ENCODE data around the gene NECTIN1. TPM values are rescaled to one million over a fixed set of nuclear protein-coding genes. Genes with fewer than 3 reads are reported as not detected.

Gene NECTIN1
- total RNA-seq, 1 donor from 2014 or later = 10.4 TPM

DNA sequence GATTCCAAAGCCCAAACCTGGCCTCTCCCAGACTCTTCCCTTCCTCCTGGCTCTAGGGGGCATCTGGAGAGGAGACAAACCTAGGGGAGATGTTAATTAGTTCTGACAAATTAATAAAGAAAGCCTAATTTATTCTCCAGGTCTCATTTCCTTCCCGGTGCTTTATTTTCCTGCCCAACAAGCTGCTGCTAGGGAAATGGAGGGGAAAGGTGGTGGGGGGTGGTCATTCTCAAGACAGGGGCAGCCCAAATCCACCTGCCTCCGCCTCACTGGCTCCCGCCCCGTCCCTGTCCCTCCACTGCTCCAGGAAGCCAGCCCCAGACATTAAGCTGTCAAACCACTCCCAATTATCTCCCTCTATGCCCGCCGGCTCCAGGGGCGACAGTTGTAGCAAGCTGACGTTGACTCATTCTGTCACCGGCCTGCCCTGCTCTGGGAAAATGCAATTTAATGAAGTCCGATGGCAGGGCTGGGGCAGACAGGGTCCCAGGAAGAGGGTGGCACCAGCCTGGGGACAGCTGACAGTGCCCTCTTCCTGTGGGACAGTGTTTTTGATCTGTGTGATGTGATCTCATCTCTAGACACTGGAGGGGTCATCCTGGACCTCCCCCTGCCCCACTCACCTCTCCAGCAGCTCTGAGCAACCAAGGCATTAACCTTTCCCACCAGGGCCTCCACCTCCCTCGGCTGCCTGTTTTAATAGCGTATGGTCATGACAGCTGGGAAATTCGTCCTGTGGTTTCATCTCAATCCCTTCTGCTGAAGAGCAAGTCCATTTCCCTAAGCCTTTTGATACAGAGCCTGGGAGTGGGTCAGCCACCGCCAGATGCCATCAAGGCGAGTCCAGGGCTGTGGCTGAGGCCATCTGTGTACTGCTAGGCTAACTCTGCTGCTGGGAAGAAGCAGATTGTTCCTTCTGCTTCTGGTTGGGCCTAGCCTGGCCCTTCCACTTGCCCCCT is 27.1 kb downstream of the NECTIN1 start:
- TF ChIP-seq, protein P1, sequence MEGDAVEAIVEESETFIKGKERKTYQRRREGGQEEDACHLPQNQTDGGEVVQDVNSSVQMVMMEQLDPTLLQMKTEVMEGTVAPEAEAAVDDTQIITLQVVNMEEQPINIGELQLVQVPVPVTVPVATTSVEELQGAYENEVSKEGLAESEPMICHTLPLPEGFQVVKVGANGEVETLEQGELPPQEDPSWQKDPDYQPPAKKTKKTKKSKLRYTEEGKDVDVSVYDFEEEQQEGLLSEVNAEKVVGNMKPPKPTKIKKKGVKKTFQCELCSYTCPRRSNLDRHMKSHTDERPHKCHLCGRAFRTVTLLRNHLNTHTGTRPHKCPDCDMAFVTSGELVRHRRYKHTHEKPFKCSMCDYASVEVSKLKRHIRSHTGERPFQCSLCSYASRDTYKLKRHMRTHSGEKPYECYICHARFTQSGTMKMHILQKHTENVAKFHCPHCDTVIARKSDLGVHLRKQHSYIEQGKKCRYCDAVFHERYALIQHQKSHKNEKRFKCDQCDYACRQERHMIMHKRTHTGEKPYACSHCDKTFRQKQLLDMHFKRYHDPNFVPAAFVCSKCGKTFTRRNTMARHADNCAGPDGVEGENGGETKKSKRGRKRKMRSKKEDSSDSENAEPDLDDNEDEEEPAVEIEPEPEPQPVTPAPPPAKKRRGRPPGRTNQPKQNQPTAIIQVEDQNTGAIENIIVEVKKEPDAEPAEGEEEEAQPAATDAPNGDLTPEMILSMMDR (IDR thresholded peaks at IDR 0.05) = no peak
- Histone ChIP-seq H3K27ac (no peak overlapping the region), H3K9me3 (no peaks in the 10 kb centered on the region), H3K4me3 (no peak overlapping the region), H3K36me3 (no peaks in the 10 kb centered on the region), H3K4me1 (peaks cover 9% of the 10 kb centered on the region), H3K27me3 (no peaks in the 10 kb centered on the region)
- intact Hi-C loops (cut with DNase I) = no loop called here
- ATAC-seq (no peak), DNase-seq (no peak)

DNA sequence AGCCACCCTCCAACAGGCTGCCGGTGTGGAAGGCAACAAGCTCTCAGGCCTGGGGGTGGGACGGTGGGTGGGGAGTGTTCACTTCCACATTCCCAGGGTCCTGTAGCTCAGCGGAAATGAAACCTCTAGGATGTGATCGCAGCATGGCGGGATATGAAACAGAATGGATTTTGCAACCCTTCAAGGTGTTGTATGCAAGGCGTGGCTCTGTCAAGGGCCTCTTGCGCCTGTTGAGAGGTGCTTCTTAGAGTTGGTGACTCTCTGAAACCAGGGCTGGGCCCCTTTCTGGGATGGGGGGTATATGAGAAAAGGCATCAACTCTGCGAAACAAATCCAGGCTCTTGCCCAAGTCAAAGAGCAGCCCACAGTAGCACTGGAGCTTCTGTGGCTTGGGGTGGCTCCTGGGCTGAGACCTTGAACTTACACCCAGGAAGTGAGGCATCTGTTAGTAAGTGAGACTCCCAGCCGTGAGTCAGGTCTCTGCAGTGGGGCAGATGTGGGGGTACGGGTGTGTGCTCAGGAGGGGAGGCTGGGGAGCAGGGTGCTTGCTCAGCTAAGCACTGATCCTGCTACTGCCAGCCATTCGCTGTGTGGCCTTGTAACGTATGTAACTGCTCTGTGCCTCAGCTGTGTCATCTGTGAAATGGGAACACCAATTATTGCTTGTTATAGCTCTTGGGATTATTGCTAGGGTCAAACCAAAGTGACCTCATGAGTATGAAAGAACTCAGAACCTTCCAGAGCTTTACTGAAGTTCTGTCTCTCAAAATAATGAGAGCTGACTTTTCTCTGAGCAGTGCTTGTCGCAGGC is 28.3 kb downstream of the NECTIN1 start:
- H3K4me1 ChIP-seq = peaks cover 9% of the 10 kb centered on the region
- no peaks in the 10 kb centered on the region for H3K36me3 ChIP-seq
- DNase-seq (peak; percentile 76), ATAC-seq (peak; percentile 70)
- H3K27ac ChIP-seq = no peak overlapping the region
- H3K27me3 ChIP-seq = no peaks in the 10 kb centered on the region
- no peaks in the 10 kb centered on the region for H3K9me3 ChIP-seq
- intact Hi-C loops (cut with DNase I) = no loop called here
- no peak overlapping the region for H3K4me3 ChIP-seq
- TF ChIP-seq, protein P1 (IDR thresholded peaks at IDR 0.05) = no peak

DNA sequence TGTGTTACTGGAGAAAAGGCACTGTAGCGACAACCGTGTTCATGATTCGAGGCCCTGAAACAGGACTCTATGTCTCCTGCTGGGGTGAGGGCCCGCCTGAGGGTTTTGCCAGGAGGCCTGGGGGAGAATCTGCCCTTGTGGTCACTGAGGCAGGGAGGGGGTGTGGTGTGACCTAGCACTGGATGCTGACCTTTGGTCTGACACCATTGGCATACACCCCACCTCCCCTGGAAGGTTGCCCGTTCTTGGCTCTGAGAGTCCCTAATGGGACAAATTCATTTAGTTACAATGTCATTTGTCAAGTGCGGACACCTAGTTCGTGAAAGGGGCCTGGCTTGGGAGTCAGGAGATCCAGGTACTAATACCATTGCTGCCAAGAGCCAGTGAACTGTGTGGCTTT is 29.0 kb downstream of the NECTIN1 start:
- no peak for DNase-seq
- H3K27ac ChIP-seq = no peak overlapping the region
- intact Hi-C loops (cut with DNase I) = no loop called here
- ATAC-seq = no peak
- H3K4me1 ChIP-seq = peaks cover 9% of the 10 kb centered on the region
- H3K27me3 ChIP-seq = no peaks in the 10 kb centered on the region
- H3K4me3 ChIP-seq = no peak overlapping the region
- no peaks in the 10 kb centered on the region for H3K36me3 ChIP-seq
- H3K9me3 ChIP-seq = no peaks in the 10 kb centered on the region
- TF ChIP-seq, protein P1 (IDR thresholded peaks at IDR 0.05) = no peak

DNA sequence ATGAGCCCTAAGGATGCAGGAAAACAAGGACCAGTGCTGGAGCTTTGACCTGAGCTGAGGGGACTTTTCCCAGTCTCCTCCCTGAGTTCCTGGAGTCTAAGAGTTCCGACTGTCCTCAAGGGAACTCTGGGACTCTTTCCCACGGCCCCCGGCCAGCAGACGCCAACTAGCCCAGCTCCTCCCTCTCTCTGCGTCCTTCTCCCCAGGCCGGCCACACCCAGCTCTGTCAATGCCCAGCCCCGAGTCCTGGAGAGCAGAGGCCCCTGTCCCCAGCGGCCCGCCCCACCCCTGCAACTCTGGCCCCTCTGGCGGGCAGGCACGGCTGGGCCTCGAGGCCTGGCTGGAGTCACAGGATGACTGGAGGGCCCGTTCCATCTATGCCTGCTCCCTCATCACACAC is 29.8 kb downstream of the NECTIN1 start:
- Histone ChIP-seq H3K4me1 (peaks cover 9% of the 10 kb centered on the region), H3K4me3 (no peak overlapping the region), H3K27ac (no peak overlapping the region), H3K27me3 (no peaks in the 10 kb centered on the region), H3K9me3 (no peaks in the 10 kb centered on the region), H3K36me3 (no peaks in the 10 kb centered on the region)
- peak; percentile 66 for ATAC-seq
- intact Hi-C loops (cut with DNase I) = no loop called here
- peak; percentile 71 for DNase-seq
- TF ChIP-seq, protein P1 (IDR thresholded peaks at IDR 0.05) = no peak

DNA sequence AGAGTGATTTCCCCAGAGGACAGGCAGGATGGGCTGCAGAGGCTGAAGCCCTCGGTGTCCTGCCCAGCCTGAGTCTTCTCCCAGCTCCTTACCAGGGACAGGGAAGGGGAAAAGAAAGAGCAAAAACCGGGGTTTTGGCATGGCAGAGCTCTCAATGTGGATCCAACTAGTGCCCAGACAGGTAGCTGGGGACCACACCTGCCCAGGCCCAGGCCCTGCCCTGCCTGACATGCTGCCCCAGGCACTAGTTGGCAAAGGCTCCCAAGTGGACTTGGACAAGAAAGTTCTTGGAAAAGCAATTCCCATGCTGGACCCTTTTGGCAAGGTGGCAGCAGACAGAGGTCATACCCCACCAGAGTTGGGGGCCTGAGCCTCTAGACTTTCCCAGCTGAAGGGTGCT is 31.1 kb downstream of the NECTIN1 start:
- H3K4me1 ChIP-seq = peaks cover 9% of the 10 kb centered on the region
- no peak for ATAC-seq
- DNase-seq = no peak
- no peaks in the 10 kb centered on the region for H3K36me3 ChIP-seq
- H3K4me3 ChIP-seq = no peak overlapping the region
- no peaks in the 10 kb centered on the region for H3K27me3 ChIP-seq
- TF ChIP-seq, protein P1 (IDR thresholded peaks at IDR 0.05) = no peak
- no peaks in the 10 kb centered on the region for H3K9me3 ChIP-seq
- intact Hi-C loops (cut with DNase I) = no loop called here
- H3K27ac ChIP-seq = no peak overlapping the region
